KMS-11 (cell line): ENCODE results near the gene RNASEL.

Experiments
- H2AFZ ChIP-seq: fragments of 200-600 bp; sonication (generic); 2 replicates; pipeline ENCODE4 v1.6.1; 2016; ENCODE audit warnings: antibody characterized with exemption, mixed run types, low read depth
- H3K27ac ChIP-seq: fragments of 200-600 bp; sonication (generic); 2 replicates; pipeline ENCODE4 v1.6.1; 2016; ENCODE audit warnings: mild to moderate bottlenecking, mixed run types
- H3K27me3 ChIP-seq: fragments of 200-600 bp; sonication (generic); 2 replicates; pipeline ENCODE4 v1.6.1; 2017; ENCODE audit warnings: mild to moderate bottlenecking, low read depth, mixed run types, moderate library complexity; ENCODE audit not compliant: insufficient read depth
- H3K36me3 ChIP-seq: fragments of 200-600 bp; sonication (generic); 2 replicates; pipeline ENCODE4 v1.6.1; 2017; ENCODE audit warnings: mild to moderate bottlenecking, mixed run types; ENCODE audit not compliant: insufficient read depth
- H3K4me1 ChIP-seq: fragments of 200-600 bp; sonication (generic); 2 replicates; pipeline ENCODE4 v1.6.1; 2016; ENCODE audit warnings: mild to moderate bottlenecking, low read depth, mixed run types; ENCODE audit not compliant: poor library complexity, severe bottlenecking
- H3K4me2 ChIP-seq: fragments of 200-600 bp; sonication (generic); 2 replicates; pipeline ENCODE4 v1.7.0; 2016; ENCODE audit warnings: mild to moderate bottlenecking, mixed run types
- H3K4me3 ChIP-seq: fragments of 200-600 bp; sonication (generic); IDR thresholded peaks from 2 replicates; pipeline ENCODE4 v1.6.1; 2017; ENCODE audit warnings: low read depth, low read length, mixed read lengths; ENCODE audit not compliant: insufficient read depth
- H3K79me2 ChIP-seq: fragments of 200-600 bp; sonication (generic); 2 replicates; pipeline ENCODE4 v1.6.1; 2016; ENCODE audit warnings: low read depth, mixed run types; ENCODE audit not compliant: insufficient read depth
- H3K9ac ChIP-seq: fragments of 200-600 bp; sonication (generic); 2 replicates; pipeline ENCODE4 v1.6.1; 2016; ENCODE audit warnings: mild to moderate bottlenecking, mixed run types
- H4K20me1 ChIP-seq: fragments of 200-600 bp; sonication (generic); 2 replicates; pipeline ENCODE4 v1.6.1; 2016; ENCODE audit warnings: mild to moderate bottlenecking, mixed run types; ENCODE audit not compliant: insufficient read depth
- CTCF ChIP-seq: fragments of 200-600 bp; sonication (generic); conservative IDR thresholded peaks from 2 replicates; pipeline ENCODE4 v1.6.1; 2017; ENCODE audit warnings: low read depth, mild to moderate bottlenecking, antibody characterized with exemption, low read length, moderate library complexity, mixed read lengths

The RNASEL gene

GRCh38 chr1:182615468-182616129 lies 26.5 kb upstream of the RNASEL start:
- H3K27me3 ChIP-seq, result no peaks in the 10 kb centered on the region; the same call in 1 of the 2 replicates
- H3K4me3 ChIP-seq, result peak overlapping the region; percentile 94
- peak overlapping the region; percentile 71 for H3K9ac ChIP-seq
- H2AFZ ChIP-seq, result peak overlapping the region; percentile 74
- no peaks in the 10 kb centered on the region for H4K20me1 ChIP-seq
- no peaks in the 10 kb centered on the region for H3K36me3 ChIP-seq
- peak overlapping the region; percentile 99 for H3K4me2 ChIP-seq
- peaks cover 86% of the 10 kb centered on the region for H3K4me1 ChIP-seq
- no peaks in the 10 kb centered on the region for H3K79me2 ChIP-seq
- peak overlapping the region; percentile 90 for H3K27ac ChIP-seq
- TF ChIP-seq CTCF, result no peak

GRCh38 chr1:182614796-182615454 lies 25.9 kb upstream of the RNASEL start:
- no peaks in the 10 kb centered on the region for H3K79me2 ChIP-seq
- H4K20me1 ChIP-seq, result no peaks in the 10 kb centered on the region
- H3K4me1 ChIP-seq, result peaks cover 92% of the 10 kb centered on the region
- H3K4me2 ChIP-seq, result peak overlapping the region; percentile 99
- TF ChIP-seq CTCF, result no peak
- no peaks in the 10 kb centered on the region; the same call in 1 of the 2 replicates for H3K27me3 ChIP-seq
- peak overlapping the region; percentile 74 for H2AFZ ChIP-seq
- peak overlapping the region; percentile 90 for H3K27ac ChIP-seq
- peak overlapping the region; percentile 94 for H3K4me3 ChIP-seq
- H3K9ac ChIP-seq, result peak overlapping the region; percentile 71
- H3K36me3 ChIP-seq, result no peaks in the 10 kb centered on the region

GRCh38 chr1:182611787-182612186 lies 22.7 kb upstream of the RNASEL start:
- no peaks in the 10 kb centered on the region for H3K79me2 ChIP-seq
- peak overlapping the region; percentile 10; the same call in 1 of the 2 replicates for H3K9ac ChIP-seq
- H3K27ac ChIP-seq, result peak overlapping the region; percentile 32
- peak overlapping the region; percentile 99 for H3K4me2 ChIP-seq
- no peaks in the 10 kb centered on the region for H3K36me3 ChIP-seq
- no peaks in the 10 kb centered on the region for H4K20me1 ChIP-seq
- no peak for TF ChIP-seq CTCF
- peak overlapping the region; percentile 23; the same call in 1 of the 2 replicates for H2AFZ ChIP-seq
- H3K4me1 ChIP-seq, result peaks cover 95% of the 10 kb centered on the region
- no peaks in the 10 kb centered on the region; the same call in 1 of the 2 replicates for H3K27me3 ChIP-seq
- H3K4me3 ChIP-seq, result no peak overlapping the region

GRCh38 chr1:182611326-182611725 lies 22.3 kb upstream of the RNASEL start:
- no peaks in the 10 kb centered on the region; the same call in 1 of the 2 replicates for H3K27me3 ChIP-seq
- peak overlapping the region; percentile 32 for H3K27ac ChIP-seq
- H3K9ac ChIP-seq, result peak overlapping the region; percentile 10; the same call in 1 of the 2 replicates
- peak overlapping the region; percentile 99 for H3K4me2 ChIP-seq
- H3K4me1 ChIP-seq, result peaks cover 95% of the 10 kb centered on the region
- no peaks in the 10 kb centered on the region for H3K79me2 ChIP-seq
- TF ChIP-seq CTCF, result no peak
- H3K4me3 ChIP-seq, result peak overlapping the region; percentile 3
- no peaks in the 10 kb centered on the region for H4K20me1 ChIP-seq
- peak overlapping the region; percentile 23; the same call in 1 of the 2 replicates for H2AFZ ChIP-seq
- H3K36me3 ChIP-seq, result no peaks in the 10 kb centered on the region
